DOHH2 (cell line): ENCODE measurements around the gene VEGFC.

ENCODE experiments used
- H3F3A ChIP-seq: fragments of 200-600 bp; sonication (generic), shearing (Covaris generic); 2 replicates; pipeline ENCODE4 v1.6.0; 2016; ENCODE audit warnings: antibody characterized with exemption, mild to moderate bottlenecking; ENCODE audit not compliant: control insufficient read depth, insufficient read depth
- H3K27ac ChIP-seq: fragments of 200-600 bp; sonication (generic); 2 replicates; pipeline ENCODE4 v1.5.1; 2014; ENCODE audit warnings: low read depth, mild to moderate bottlenecking, low read length, moderate library complexity
- H3K27me3 ChIP-seq: fragments of 200-600 bp; sonication (generic); 2 replicates; pipeline ENCODE4 v1.6.1; 2014; ENCODE audit warnings: mild to moderate bottlenecking, low read length, mixed read lengths; ENCODE audit not compliant: control insufficient read depth
- H3K36me3 ChIP-seq: fragments of 200-600 bp; sonication (generic); 2 replicates; pipeline ENCODE4 v1.6.1; 2014; ENCODE audit warnings: mild to moderate bottlenecking, low read length, moderate library complexity, mixed read lengths; ENCODE audit not compliant: control insufficient read depth
- H3K4me1 ChIP-seq: fragments of 200-600 bp; sonication (generic); 2 replicates; pipeline ENCODE4 v1.6.1; 2014; ENCODE audit warnings: mild to moderate bottlenecking, low read length, mixed read lengths; ENCODE audit not compliant: control insufficient read depth
- H3K4me2 ChIP-seq: fragments of 200-600 bp; sonication (generic); 2 replicates; pipeline ENCODE4 v1.6.0; 2014; ENCODE audit warnings: mild to moderate bottlenecking, low read length, moderate library complexity
- H3K4me3 ChIP-seq: fragments of 200-600 bp; sonication (generic); 2 replicates; pipeline ENCODE4 v1.5.1; 2014; ENCODE audit warnings: mild to moderate bottlenecking, low read length, mixed read lengths
- H3K79me2 ChIP-seq: fragments of 200-600 bp; sonication (generic); 2 replicates; pipeline ENCODE4 v1.6.1; 2014; ENCODE audit warnings: mild to moderate bottlenecking, low read length, mixed read lengths; ENCODE audit not compliant: control insufficient read depth
- H3K9me2 ChIP-seq: fragments of 200-600 bp; sonication (generic); replicated peaks from 2 replicates; pipeline ENCODE4 v1.6.1; 2014; ENCODE audit warnings: mild to moderate bottlenecking, low read length, mixed read lengths; ENCODE audit not compliant: control insufficient read depth
- H3K9me3 ChIP-seq: fragments of 200-600 bp; sonication (generic); 2 replicates; pipeline ENCODE4 v1.6.1; 2014; ENCODE audit warnings: antibody characterized with exemption, low read length, mixed read lengths; ENCODE audit not compliant: control insufficient read depth, insufficient read depth
- H4K20me1 ChIP-seq: fragments of 200-600 bp; sonication (generic); 2 replicates; pipeline ENCODE4 v1.6.0; 2014; ENCODE audit warnings: low read depth, mild to moderate bottlenecking, antibody characterized with exemption, low read length, moderate library complexity; ENCODE audit not compliant: control insufficient read depth, insufficient read depth
- EZH2phosphoT487 ChIP-seq: fragments of 200-600 bp; sonication (generic); IDR thresholded peaks from 2 replicates; pipeline ENCODE4 v1.6.1; 2017; ENCODE audit warnings: borderline replicate concordance, mild to moderate bottlenecking, antibody characterized with exemption, low read length, moderate library complexity, mixed read lengths
- TF ChIP-seq, protein P1 (sequence below): fragments of 200-600 bp; sonication (generic); IDR thresholded peaks from one replicate; pipeline ENCODE4 v1.5.1; 2014; ENCODE audit warnings: antibody characterized with exemption, mild to moderate bottlenecking, low read depth, low read length; ENCODE audit not compliant: poor library complexity, severe bottlenecking

The VEGFC gene

DNA sequence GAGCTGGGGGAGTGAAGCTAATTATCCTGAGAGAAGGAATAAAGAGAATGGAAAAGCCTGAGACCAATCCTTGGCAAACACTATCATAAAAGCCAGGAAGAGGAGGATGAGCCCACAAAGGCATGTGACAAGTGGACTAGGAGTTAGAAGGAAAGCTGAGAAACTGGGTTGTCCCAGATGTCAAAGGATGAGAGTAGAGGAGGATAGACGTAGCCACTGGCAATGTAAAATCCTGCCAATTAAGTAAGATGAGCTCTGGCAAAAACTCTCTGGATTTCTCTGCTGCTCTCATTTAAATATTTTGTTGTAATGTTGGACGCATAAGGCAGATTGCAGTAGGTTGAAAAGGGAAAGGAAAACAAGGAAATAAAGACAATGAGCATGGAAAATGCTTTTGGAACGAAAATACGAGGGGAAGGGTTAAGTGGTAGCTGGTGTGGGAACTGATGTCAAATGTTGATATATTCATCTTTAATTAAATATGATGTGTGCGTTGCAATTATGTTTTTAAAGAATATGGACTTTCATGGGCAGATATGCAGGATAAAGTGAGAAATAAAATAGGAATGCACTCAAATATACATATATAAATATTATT, 14.2 kb upstream of the VEGFC start:
- no peaks in the 10 kb centered on the region for H4K20me1 ChIP-seq
- H3K36me3 ChIP-seq = no peaks in the 10 kb centered on the region
- H3K4me3 ChIP-seq = no peak overlapping the region
- H3K27ac ChIP-seq = no peak overlapping the region
- no peaks in the 10 kb centered on the region for H3K9me2 ChIP-seq
- no peaks in the 10 kb centered on the region for H3K9me3 ChIP-seq
- H3K79me2 ChIP-seq = no peaks in the 10 kb centered on the region
- no peaks in the 10 kb centered on the region for H3F3A ChIP-seq
- no peak for TF ChIP-seq EZH2phosphoT487
- TF ChIP-seq, protein P1, sequence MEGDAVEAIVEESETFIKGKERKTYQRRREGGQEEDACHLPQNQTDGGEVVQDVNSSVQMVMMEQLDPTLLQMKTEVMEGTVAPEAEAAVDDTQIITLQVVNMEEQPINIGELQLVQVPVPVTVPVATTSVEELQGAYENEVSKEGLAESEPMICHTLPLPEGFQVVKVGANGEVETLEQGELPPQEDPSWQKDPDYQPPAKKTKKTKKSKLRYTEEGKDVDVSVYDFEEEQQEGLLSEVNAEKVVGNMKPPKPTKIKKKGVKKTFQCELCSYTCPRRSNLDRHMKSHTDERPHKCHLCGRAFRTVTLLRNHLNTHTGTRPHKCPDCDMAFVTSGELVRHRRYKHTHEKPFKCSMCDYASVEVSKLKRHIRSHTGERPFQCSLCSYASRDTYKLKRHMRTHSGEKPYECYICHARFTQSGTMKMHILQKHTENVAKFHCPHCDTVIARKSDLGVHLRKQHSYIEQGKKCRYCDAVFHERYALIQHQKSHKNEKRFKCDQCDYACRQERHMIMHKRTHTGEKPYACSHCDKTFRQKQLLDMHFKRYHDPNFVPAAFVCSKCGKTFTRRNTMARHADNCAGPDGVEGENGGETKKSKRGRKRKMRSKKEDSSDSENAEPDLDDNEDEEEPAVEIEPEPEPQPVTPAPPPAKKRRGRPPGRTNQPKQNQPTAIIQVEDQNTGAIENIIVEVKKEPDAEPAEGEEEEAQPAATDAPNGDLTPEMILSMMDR = no peak
- H3K4me1 ChIP-seq = no peaks in the 10 kb centered on the region
- no peaks in the 10 kb centered on the region for H3K27me3 ChIP-seq
- no peak overlapping the region for H3K4me2 ChIP-seq

DNA sequence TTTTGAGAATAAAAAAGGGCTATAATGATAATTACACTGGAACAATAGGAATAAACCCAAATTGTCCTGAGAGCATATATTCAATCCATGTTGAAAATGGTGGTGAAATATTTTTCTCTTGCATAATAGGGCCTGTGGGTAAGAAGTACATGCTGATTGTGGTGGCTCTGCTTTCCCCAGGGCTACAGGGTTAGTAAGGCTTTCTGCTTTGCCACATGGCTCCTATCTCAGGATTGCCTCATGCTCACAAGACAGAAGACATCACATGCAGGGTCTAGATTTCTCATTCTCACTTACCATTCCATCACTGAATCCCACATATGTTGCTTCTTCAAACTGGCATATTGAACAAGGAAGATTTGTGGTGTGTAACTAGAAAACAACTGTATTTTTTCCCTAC, 12.4 kb upstream of the VEGFC start:
- H3F3A ChIP-seq = no peaks in the 10 kb centered on the region
- H3K9me2 ChIP-seq = no peaks in the 10 kb centered on the region
- H3K79me2 ChIP-seq = no peaks in the 10 kb centered on the region
- no peaks in the 10 kb centered on the region for H3K27me3 ChIP-seq
- no peak overlapping the region for H3K4me3 ChIP-seq
- H3K27ac ChIP-seq = no peak overlapping the region
- H3K9me3 ChIP-seq = no peaks in the 10 kb centered on the region
- H3K4me2 ChIP-seq = no peak overlapping the region
- H3K36me3 ChIP-seq = no peaks in the 10 kb centered on the region
- H4K20me1 ChIP-seq = no peaks in the 10 kb centered on the region
- TF ChIP-seq, protein P1 = no peak
- TF ChIP-seq EZH2phosphoT487 = no peak
- no peaks in the 10 kb centered on the region for H3K4me1 ChIP-seq

DNA sequence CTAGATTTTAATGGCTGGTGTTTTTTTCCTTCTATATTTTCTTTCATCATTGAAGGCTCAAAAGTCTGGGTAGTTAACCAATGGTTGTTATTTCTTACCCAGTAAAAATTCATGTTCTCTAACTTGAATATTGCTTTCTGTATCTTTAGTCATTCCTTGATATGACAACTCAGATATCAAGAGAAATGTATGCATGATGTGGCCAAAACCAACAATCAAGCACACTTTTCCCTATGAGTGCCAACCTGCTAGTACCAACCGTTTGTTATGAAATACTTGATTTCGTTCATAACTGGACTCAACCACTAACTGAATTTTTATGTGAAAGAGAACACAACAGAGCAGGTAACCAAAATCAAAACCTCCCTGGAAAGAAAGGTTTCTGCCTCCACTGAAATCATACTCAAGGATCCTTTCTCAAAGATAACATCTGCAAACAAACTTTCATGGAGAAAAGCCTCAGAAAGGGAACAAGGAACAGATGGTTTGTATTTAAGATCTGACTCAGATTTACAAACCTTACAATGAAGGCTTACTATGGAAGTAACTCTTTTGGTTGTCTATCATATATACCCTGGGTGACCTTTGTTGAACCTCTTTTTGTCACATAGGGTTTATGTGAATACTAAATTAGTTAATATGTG, 8.3 kb upstream of the VEGFC start:
- H3K4me1 ChIP-seq = no peaks in the 10 kb centered on the region
- no peaks in the 10 kb centered on the region for H3F3A ChIP-seq
- no peaks in the 10 kb centered on the region for H3K9me2 ChIP-seq
- no peaks in the 10 kb centered on the region for H3K79me2 ChIP-seq
- H3K9me3 ChIP-seq = no peaks in the 10 kb centered on the region
- no peak overlapping the region for H3K27ac ChIP-seq
- no peak overlapping the region for H3K4me3 ChIP-seq
- no peak overlapping the region for H3K4me2 ChIP-seq
- no peaks in the 10 kb centered on the region for H4K20me1 ChIP-seq
- no peaks in the 10 kb centered on the region for H3K27me3 ChIP-seq
- no peaks in the 10 kb centered on the region for H3K36me3 ChIP-seq
- TF ChIP-seq EZH2phosphoT487 = no peak
- TF ChIP-seq, protein P1 = no peak
